Stimulated activated CD8-positive, alpha-beta memory T cell treated with anti-CD3 and anti-CD28 coated beads, Interleukin-4, amount 100 ng/mL, for 48 hours (primary cell): ENCODE data around the gene ITGA1.
"Not testable (repeated sequence)": the region's sequence is repeated elsewhere in the genome, so short reads cannot be mapped to it uniquely, and the experiment has no call there.

Experiments
- DNase-seq: peaks from one replicate; pipeline ENCODE4 v3.0.0-alpha.2; 2020

ITGA1 gene

GRCh38 chr5:52906845-52907244 is 119.1 kb downstream of the ITGA1 start:
- DNase-seq, result no peak

- no peak for DNase-seq
Measured at GRCh38 chr5:52909192-52909591, 121.5 kb downstream of the ITGA1 start.

- DNase-seq, result no peak
Measured at GRCh38 chr5:52910071-52910470, 122.4 kb downstream of the ITGA1 start.

GRCh38 chr5:52915176-52915875 is 127.6 kb downstream of the ITGA1 start:
- DNase-seq, result peak; percentile 49

GRCh38 chr5:52920929-52921328 is 133.2 kb downstream of the ITGA1 start:
- no peak for DNase-seq

GRCh38 chr5:52922384-52922783 is 134.7 kb downstream of the ITGA1 start:
- no peak for DNase-seq

GRCh38 chr5:52924456-52924855 is 136.7 kb downstream of the ITGA1 start:
- no peak for DNase-seq

- no peak for DNase-seq
Measured at GRCh38 chr5:52925001-52925400, 137.3 kb downstream of the ITGA1 start.

- DNase-seq, result no peak
Measured at GRCh38 chr5:52928689-52929088, 141.0 kb downstream of the ITGA1 start.

- DNase-seq, result no peak
Measured at GRCh38 chr5:52938226-52938625, 150.5 kb downstream of the ITGA1 start.

- DNase-seq, result no peak
Measured at GRCh38 chr5:52943285-52943684, 155.6 kb downstream of the ITGA1 start.

- no peak for DNase-seq
Measured at GRCh38 chr5:52943808-52944207, 156.1 kb downstream of the ITGA1 start.

- DNase-seq, result no peak
Measured at GRCh38 chr5:52945040-52945439, 157.3 kb downstream of the ITGA1 start.

- no peak for DNase-seq
Measured at GRCh38 chr5:52947208-52947607, 159.5 kb downstream of the ITGA1 start.

GRCh38 chr5:52947851-52948250 is 160.1 kb downstream of the ITGA1 start:
- no peak for DNase-seq

GRCh38 chr5:52948418-52949076 is 160.8 kb downstream of the ITGA1 start:
- DNase-seq, result peak; percentile 62

- no peak for DNase-seq
Measured at GRCh38 chr5:52950686-52951085, 163.0 kb downstream of the ITGA1 start.

GRCh38 chr5:52952483-52952882 is 164.8 kb downstream of the ITGA1 start:
- no peak for DNase-seq

GRCh38 chr5:52956014-52956413 is 168.3 kb downstream of the ITGA1 start:
- no peak for DNase-seq

GRCh38 chr5:52956915-52957747 is 169.4 kb downstream of the ITGA1 start:
- no peak for DNase-seq

- DNase-seq, result no peak
Measured at GRCh38 chr5:52961274-52961681, 173.6 kb downstream of the ITGA1 start.

GRCh38 chr5:52963636-52964035 is 175.9 kb downstream of the ITGA1 start:
- no peak for DNase-seq

GRCh38 chr5:52964138-52964537 is 176.4 kb downstream of the ITGA1 start:
- no peak for DNase-seq

- not testable (repeated sequence) for DNase-seq
Measured at GRCh38 chr5:52976157-52976556, 188.4 kb downstream of the ITGA1 start.
